PFSK-1 (cell line): ENCODE data around the gene DTD1.

Source experiments
- FOXP2 ChIP-seq: optimal IDR thresholded peaks from 2 replicates; pipeline ENCODE3; 2011; ENCODE audit warnings: borderline replicate concordance, control low read depth, inconsistent platforms; ENCODE audit not compliant: insufficient read depth; ENCODE audit errors: extremely low read length, extremely low read depth
- POLR2AphosphoS5 ChIP-seq: IDR thresholded peaks from 2 replicates; pipeline ENCODE4 v1.6.1; 2012; ENCODE audit warnings: low read depth, mild to moderate bottlenecking, control low read depth, low read length, moderate library complexity
- SIN3A ChIP-seq: IDR thresholded peaks from 2 replicates; pipeline ENCODE4 v1.6.1; 2012; ENCODE audit warnings: mild to moderate bottlenecking, low read length, moderate library complexity, borderline replicate concordance; ENCODE audit not compliant: insufficient read depth
- TAF1 ChIP-seq: IDR thresholded peaks from 2 replicates; pipeline ENCODE4 v1.6.1; 2012; ENCODE audit warnings: low read length, control low read depth, borderline replicate concordance; ENCODE audit not compliant: insufficient read depth
- TF ChIP-seq, protein P1 (sequence below), 2 experiments: IDR thresholded peaks; 2 replicates each; pipeline versions ENCODE4 v1.6.1 to v1.8.0; 2011 to 2012; ENCODE audit warnings: low read depth in 2 of 2, low read length in 2 of 2, control low read depth in 1 of 2, inconsistent platforms in 1 of 2, mild to moderate bottlenecking in 1 of 2, moderate library complexity in 1 of 2; ENCODE audit not compliant: insufficient read depth in 1 of 2

Gene DTD1

DNA sequence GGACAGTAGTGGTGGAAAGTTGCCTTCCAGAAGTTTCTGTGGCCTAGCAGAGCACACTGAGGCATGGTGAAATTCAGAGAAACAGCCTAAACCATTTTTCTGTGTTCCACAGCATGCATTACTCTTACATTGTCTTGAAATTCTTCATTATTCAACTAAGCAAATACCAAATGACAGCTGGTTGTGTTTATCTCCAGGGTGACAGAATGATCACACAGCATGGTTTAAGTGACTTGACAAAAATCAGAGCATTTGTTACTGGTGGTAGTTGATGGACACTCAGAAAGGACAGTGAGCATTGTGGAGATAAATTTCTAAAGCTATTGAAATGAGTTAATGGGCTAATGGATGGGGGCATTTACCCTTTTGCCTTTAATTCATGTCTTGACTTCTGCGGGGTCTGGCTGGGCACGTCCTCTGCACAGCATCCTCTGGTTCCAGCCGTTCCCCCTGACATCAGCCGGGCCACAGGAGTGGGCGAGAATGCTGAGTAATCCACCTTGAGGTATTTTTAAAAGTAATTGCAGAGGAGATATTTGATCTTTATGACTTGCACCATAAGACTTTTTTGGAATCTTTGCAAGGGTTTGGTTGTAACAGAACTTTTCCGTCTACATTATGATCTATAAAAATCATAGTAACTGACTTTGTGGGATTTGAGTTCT lies 146.8 kb downstream of the DTD1 start:
- no peak for TF ChIP-seq FOXP2
- no peak for TF ChIP-seq SIN3A
- TF ChIP-seq, protein P1, sequence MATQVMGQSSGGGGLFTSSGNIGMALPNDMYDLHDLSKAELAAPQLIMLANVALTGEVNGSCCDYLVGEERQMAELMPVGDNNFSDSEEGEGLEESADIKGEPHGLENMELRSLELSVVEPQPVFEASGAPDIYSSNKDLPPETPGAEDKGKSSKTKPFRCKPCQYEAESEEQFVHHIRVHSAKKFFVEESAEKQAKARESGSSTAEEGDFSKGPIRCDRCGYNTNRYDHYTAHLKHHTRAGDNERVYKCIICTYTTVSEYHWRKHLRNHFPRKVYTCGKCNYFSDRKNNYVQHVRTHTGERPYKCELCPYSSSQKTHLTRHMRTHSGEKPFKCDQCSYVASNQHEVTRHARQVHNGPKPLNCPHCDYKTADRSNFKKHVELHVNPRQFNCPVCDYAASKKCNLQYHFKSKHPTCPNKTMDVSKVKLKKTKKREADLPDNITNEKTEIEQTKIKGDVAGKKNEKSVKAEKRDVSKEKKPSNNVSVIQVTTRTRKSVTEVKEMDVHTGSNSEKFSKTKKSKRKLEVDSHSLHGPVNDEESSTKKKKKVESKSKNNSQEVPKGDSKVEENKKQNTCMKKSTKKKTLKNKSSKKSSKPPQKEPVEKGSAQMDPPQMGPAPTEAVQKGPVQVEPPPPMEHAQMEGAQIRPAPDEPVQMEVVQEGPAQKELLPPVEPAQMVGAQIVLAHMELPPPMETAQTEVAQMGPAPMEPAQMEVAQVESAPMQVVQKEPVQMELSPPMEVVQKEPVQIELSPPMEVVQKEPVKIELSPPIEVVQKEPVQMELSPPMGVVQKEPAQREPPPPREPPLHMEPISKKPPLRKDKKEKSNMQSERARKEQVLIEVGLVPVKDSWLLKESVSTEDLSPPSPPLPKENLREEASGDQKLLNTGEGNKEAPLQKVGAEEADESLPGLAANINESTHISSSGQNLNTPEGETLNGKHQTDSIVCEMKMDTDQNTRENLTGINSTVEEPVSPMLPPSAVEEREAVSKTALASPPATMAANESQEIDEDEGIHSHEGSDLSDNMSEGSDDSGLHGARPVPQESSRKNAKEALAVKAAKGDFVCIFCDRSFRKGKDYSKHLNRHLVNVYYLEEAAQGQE (IDR thresholded peaks at IDR 0.05; ENCODE audit: insufficient read depth in 1 of 2, low read depth in 2 of 2, low read length in 2 of 2): no peak
- no peak for TF ChIP-seq POLR2AphosphoS5
- no peak for TF ChIP-seq TAF1

DNA sequence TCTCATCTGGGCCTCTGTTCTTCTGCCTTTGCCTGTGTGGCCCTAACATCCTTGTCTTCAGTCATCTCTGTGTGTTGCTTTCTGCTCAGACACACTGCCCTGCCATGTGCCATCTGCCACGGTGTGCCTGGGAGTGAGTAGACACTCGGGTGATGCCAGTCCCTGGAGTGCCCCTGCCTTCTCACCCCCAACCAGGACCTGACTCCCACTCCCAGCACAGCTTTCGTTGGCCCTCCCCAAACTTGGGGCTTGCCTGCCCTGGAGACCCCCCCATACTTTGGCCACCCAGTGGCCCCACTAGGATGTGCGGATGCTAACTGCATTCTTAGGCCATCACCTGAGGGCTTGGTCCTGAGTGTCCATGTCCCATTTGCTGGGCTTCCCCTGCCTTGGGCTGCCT lies 149.3 kb downstream of the DTD1 start:
- TF ChIP-seq POLR2AphosphoS5 (no peak), FOXP2 (no peak), SIN3A (no peak), TAF1 (no peak)
- TF ChIP-seq, protein P1 (IDR thresholded peaks at IDR 0.05; ENCODE audit: insufficient read depth in 1 of 2, low read depth in 2 of 2, low read length in 2 of 2): no peak

DNA sequence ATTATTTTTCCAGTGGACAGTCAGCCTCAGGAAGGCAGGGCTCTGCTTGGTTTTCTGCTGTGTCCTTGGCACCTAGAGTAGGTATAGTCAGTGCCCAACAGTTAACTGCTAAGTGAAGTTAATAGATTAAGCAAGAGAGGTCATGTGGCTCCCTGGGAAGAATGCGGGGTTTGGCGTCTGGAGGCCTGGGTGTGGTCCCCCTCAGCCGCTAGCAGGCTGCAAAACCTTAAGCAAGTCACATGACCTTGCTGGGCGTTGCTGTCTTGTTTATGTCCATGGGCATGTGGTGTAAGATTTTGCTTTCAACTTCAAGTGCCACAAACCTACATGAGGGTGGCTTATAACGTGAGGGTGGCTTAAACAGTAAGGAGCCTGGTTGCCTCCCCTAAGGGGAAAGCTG lies 150.2 kb downstream of the DTD1 start:
- TF ChIP-seq TAF1: no peak
- no peak for TF ChIP-seq SIN3A
- TF ChIP-seq POLR2AphosphoS5: no peak
- no peak for TF ChIP-seq FOXP2
- TF ChIP-seq, protein P1 (IDR thresholded peaks at IDR 0.05; ENCODE audit: insufficient read depth in 1 of 2, low read depth in 2 of 2, low read length in 2 of 2): no peak

DNA sequence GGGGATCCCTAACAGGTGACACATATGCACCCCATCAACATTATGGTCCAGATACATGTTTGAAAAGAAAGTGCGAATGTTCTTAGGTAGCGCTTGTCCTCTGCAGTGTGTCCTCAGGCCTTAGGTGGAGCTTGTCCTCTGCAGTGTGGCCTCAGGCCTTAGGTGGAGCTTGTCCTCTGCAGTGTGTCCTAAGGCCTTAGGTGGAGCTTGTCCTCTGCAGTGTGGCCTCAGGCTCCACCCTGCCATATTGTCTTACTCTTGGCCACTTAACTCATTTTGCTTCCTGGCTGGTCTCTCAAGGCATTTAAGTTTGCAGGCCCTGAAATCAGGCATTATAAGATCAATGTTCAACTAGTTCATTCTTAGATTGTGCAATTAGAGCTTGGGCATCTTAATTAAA lies 151.0 kb downstream of the DTD1 start:
- TF ChIP-seq TAF1 (no peak), FOXP2 (no peak), SIN3A (no peak)
- TF ChIP-seq, protein P1 (IDR thresholded peaks at IDR 0.05; ENCODE audit: insufficient read depth in 1 of 2, low read depth in 2 of 2, low read length in 2 of 2): no peak

DNA sequence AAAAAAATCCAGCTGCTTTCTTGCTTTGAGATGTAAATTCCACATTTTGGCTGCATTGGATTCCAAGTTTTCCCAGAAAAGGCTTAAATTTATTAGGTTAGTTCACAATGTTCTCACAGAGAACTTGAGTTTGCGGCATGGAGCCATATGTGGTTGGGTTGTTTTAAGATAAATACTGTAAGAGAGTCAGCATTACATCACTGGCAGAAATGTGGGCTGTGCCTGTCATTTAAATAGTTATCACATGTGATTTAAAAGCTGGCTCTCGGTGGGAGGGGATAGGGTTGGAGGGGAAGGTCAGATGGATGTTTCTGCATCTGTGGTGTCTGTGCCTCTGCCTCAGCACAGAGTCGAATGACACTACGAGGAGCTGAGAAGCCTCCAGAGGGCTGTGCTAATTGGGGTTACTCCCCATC lies 151.9 kb downstream of the DTD1 start:
- no peak for TF ChIP-seq TAF1
- no peak for TF ChIP-seq FOXP2
- TF ChIP-seq, protein P1 (IDR thresholded peaks at IDR 0.05; ENCODE audit: insufficient read depth in 1 of 2, low read depth in 2 of 2, low read length in 2 of 2): no peak
- no peak for TF ChIP-seq POLR2AphosphoS5
- no peak for TF ChIP-seq SIN3A
